Measurements from ENCODE around the gene CAMTA1. TPM values are rescaled to one million over a fixed set of nuclear protein-coding genes. Genes with fewer than 3 reads are reported as not detected.

CAMTA1 gene
- total RNA-seq, 3 donors from 2014 or later, result 73.4 to 114 (median 82.6) TPM

DNA sequence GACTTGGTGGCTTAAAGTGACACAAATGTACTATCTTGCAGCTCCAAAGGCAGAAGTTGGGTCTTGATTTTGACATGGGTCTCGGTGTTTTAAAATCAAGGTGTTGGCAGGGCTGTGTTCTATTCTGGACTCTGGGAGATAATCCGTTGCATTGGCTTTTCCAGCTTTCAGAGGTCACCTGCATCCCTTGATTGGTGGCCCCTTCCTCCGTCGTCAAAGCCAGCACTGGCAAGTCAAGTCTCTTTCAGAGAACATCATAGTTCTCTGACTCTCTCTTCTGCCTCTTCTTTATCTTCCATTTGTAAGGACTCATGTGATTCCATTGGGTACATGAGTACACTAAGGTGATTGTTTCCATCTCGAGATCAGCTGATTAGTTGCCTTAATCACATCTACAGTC lies 172.1 kb downstream of the CAMTA1 start:
- TF ChIP-seq, protein P1, sequence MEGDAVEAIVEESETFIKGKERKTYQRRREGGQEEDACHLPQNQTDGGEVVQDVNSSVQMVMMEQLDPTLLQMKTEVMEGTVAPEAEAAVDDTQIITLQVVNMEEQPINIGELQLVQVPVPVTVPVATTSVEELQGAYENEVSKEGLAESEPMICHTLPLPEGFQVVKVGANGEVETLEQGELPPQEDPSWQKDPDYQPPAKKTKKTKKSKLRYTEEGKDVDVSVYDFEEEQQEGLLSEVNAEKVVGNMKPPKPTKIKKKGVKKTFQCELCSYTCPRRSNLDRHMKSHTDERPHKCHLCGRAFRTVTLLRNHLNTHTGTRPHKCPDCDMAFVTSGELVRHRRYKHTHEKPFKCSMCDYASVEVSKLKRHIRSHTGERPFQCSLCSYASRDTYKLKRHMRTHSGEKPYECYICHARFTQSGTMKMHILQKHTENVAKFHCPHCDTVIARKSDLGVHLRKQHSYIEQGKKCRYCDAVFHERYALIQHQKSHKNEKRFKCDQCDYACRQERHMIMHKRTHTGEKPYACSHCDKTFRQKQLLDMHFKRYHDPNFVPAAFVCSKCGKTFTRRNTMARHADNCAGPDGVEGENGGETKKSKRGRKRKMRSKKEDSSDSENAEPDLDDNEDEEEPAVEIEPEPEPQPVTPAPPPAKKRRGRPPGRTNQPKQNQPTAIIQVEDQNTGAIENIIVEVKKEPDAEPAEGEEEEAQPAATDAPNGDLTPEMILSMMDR (IDR thresholded peaks at IDR 0.05), result no peak
- no peaks in the 10 kb centered on the region for H3K36me3 ChIP-seq (ENCODE audit: low read depth)
- H3K4me3 ChIP-seq, result no peak overlapping the region
- ATAC-seq (no peak), DNase-seq (no peak)
- peaks cover 4% of the 10 kb centered on the region for H3K4me1 ChIP-seq (ENCODE audit: low read depth)
- intact Hi-C loops (cut with DNase I, micrococcal nuclease), result no loop called here
- no peaks in the 10 kb centered on the region for H3K9me3 ChIP-seq

GRCh38 chr1:6958407-6959030 lies 173.3 kb downstream of the CAMTA1 start:
- TF ChIP-seq, protein P1 (IDR thresholded peaks at IDR 0.05), result no peak
- no peak for ATAC-seq
- no peak for DNase-seq
- Histone ChIP-seq H3K4me1 (ENCODE audit: low read depth) (peaks cover 5% of the 10 kb centered on the region), H3K4me3 (no peak overlapping the region), H3K36me3 (ENCODE audit: low read depth) (no peaks in the 10 kb centered on the region), H3K9me3 (no peaks in the 10 kb centered on the region)
- intact Hi-C loops (cut with DNase I, micrococcal nuclease), result no loop called here

- H3K4me3 ChIP-seq, result no peak overlapping the region
- H3K9me3 ChIP-seq, result no peaks in the 10 kb centered on the region
- intact Hi-C loops (cut with DNase I, micrococcal nuclease), result no loop called here
- ATAC-seq (no peak), DNase-seq (no peak)
- peaks cover 9% of the 10 kb centered on the region for H3K4me1 ChIP-seq (ENCODE audit: low read depth)
- TF ChIP-seq, protein P1 (IDR thresholded peaks at IDR 0.05), result no peak
- H3K36me3 ChIP-seq (ENCODE audit: low read depth), result no peaks in the 10 kb centered on the region
Measured at GRCh38 chr1:6959491-6959890, 174.2 kb downstream of the CAMTA1 start.

GRCh38 chr1:6960291-6960811 lies 175.1 kb downstream of the CAMTA1 start:
- no peak for DNase-seq
- no peaks in the 10 kb centered on the region for H3K36me3 ChIP-seq (ENCODE audit: low read depth)
- intact Hi-C loops (cut with DNase I, micrococcal nuclease), result no loop called here

GRCh38 chr1:6960860-6961259 lies 175.6 kb downstream of the CAMTA1 start:
- DNase-seq (no peak), ATAC-seq (no peak)
- TF ChIP-seq, protein P1 (IDR thresholded peaks at IDR 0.05), result no peak
- Histone ChIP-seq H3K36me3 (ENCODE audit: low read depth) (no peaks in the 10 kb centered on the region), H3K9me3 (no peaks in the 10 kb centered on the region), H3K4me1 (ENCODE audit: low read depth) (peaks cover 21% of the 10 kb centered on the region), H3K4me3 (no peak overlapping the region)
- intact Hi-C loops (cut with DNase I, micrococcal nuclease), result no loop called here

More at GRCh38 chr1:6960291-6960811, 175.1 kb downstream of the CAMTA1 start:
- ATAC-seq, result no peak
- TF ChIP-seq, protein P1 (IDR thresholded peaks at IDR 0.05), result no peak
- no peaks in the 10 kb centered on the region for H3K9me3 ChIP-seq
- peaks cover 16% of the 10 kb centered on the region for H3K4me1 ChIP-seq (ENCODE audit: low read depth)
- H3K4me3 ChIP-seq, result no peak overlapping the region

All from mucosa of descending colon (tissue), 3 donors.